GM11168 (cell line): ENCODE data around the gene RNF213.

Experiments used
- in situ Hi-C: fragments of 300-500 bp; cut with MboI; formaldehyde crosslinking; loops from one replicate; pipeline ENCODE4 v1.12.0; 2022; ENCODE audit warnings: low sequenced_read_pairs; ENCODE audit not compliant: unreplicated experiment

RNF213 gene

GRCh38 chr17:80441133-80441578, 180.5 kb downstream of the RNF213 start:
- in situ Hi-C loops = no loop called here

GRCh38 chr17:80441598-80442322, 181.1 kb downstream of the RNF213 start:
- in situ Hi-C loops = no loop called here

GRCh38 chr17:80442323-80442659, 181.6 kb downstream of the RNF213 start:
- in situ Hi-C loops = no loop called here

GRCh38 chr17:80442764-80443163, 182.1 kb downstream of the RNF213 start:
- in situ Hi-C loops = no loop called here

DNA sequence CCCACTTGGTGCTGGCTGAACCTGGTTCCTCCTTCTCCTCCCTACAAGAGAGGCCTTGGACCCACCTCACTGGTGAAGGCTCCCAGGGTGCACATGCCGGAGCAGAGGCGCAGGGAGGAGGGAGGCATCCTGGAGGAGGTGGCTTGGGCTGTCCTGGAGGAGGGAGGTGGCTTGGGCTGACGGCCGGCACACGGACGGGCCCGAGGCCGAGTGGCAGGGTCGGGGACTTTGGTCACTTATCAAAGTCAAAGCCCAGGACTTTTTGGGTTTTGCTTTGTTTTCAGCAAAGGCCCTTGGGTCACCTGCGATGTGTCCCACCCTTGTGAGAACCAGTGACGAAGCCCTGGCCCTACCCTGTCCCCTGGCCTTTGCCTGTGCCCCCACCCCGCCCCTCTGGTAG, 182.8 kb downstream of the RNF213 start:
- in situ Hi-C loops = no loop called here

- in situ Hi-C loops = no loop called here
Observed at GRCh38 chr17:80443916-80444643, 183.4 kb downstream of the RNF213 start.

DNA sequence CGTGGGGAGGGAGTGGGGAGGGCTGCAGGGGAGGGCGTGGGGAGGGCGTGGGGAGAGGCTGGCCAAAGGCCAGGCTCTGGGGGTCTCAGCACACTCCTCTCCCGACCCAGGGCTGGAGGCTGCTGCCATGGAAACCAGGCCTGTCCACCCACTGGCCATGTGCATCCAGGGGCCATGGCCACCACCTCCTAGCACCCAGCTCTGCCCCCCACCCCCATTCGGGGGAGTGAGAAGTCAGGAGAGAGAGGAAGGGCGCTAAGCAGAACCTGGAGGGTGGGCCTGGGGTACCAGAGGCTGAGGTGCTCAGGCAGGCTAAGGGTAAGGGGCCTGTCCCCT, 184.0 kb downstream of the RNF213 start:
- in situ Hi-C loops = no loop called here

- in situ Hi-C loops = no loop called here
Observed at GRCh38 chr17:80445007-80445725, 184.5 kb downstream of the RNF213 start.

- in situ Hi-C loops = no loop called here
Observed at GRCh38 chr17:80445726-80446110, 185.1 kb downstream of the RNF213 start.

GRCh38 chr17:80446645-80447405, 186.2 kb downstream of the RNF213 start:
- in situ Hi-C loops = no loop called here

- in situ Hi-C loops = no loop called here
Observed at GRCh38 chr17:80447790-80448189, 187.1 kb downstream of the RNF213 start.
